GM19043 (cell line): ENCODE data around the gene MED23.

Source experiments
- ATAC-seq: cut with Tn5 transposase; IDR thresholded peaks from one replicate; pipeline ENCODE4 v1.9.1; 2021; ENCODE audit warnings: low read depth; ENCODE audit not compliant: unreplicated experiment

Gene MED23, protein sequence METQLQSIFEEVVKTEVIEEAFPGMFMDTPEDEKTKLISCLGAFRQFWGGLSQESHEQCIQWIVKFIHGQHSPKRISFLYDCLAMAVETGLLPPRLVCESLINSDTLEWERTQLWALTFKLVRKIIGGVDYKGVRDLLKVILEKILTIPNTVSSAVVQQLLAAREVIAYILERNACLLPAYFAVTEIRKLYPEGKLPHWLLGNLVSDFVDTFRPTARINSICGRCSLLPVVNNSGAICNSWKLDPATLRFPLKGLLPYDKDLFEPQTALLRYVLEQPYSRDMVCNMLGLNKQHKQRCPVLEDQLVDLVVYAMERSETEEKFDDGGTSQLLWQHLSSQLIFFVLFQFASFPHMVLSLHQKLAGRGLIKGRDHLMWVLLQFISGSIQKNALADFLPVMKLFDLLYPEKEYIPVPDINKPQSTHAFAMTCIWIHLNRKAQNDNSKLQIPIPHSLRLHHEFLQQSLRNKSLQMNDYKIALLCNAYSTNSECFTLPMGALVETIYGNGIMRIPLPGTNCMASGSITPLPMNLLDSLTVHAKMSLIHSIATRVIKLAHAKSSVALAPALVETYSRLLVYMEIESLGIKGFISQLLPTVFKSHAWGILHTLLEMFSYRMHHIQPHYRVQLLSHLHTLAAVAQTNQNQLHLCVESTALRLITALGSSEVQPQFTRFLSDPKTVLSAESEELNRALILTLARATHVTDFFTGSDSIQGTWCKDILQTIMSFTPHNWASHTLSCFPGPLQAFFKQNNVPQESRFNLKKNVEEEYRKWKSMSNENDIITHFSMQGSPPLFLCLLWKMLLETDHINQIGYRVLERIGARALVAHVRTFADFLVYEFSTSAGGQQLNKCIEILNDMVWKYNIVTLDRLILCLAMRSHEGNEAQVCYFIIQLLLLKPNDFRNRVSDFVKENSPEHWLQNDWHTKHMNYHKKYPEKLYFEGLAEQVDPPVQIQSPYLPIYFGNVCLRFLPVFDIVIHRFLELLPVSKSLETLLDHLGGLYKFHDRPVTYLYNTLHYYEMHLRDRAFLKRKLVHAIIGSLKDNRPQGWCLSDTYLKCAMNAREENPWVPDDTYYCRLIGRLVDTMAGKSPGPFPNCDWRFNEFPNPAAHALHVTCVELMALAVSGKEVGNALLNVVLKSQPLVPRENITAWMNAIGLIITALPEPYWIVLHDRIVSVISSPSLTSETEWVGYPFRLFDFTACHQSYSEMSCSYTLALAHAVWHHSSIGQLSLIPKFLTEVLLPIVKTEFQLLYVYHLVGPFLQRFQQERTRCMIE (N-terminal part only)

DNA sequence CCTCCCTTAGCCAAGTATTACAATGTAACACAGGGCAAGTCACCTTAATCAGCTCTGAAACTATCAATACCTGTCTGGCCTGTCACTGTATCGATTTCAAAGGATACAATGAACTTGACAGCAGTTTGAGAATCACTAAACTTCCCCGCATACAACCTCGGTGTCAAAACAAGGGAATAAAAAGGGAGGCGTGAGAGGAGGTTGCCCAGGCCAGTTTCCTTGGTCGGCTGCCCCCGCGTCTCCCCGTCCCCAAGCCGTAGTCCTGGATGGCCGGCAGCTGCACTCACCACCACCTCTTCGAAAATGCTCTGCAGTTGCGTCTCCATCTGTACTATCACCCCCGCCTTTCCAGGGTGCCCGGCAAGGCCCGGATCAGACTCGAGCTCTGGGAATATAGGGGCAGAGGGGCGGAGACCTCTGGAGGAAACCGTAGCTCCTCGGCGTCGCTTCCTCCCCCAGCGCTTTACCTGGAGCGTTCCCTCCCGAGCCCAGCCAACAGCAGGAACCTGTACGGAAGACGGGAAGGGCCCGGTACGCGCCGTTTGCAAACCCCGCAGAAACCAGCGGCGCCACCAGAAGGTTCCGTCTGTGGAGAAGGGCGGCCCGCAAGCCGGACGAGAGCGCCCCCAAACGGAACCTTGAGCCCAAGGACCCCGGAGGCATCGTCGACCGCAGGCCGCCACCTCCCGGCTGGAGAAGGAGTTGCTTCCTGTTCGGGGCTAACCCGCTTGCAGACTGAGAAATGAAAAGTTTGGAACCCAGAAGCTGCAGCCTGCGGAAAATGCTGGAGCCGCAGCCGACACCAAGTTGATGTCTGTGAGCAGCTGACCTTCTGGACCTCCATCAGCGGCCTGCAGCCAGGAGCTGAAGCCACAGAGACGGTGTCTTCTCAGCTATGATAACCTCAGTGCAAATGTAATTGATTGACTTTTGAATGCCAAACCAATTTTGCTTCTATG lies at the start of gene MED23:
MED23 (minus strand) TSS at position 519 of the 959 bp plus-strand sequence; CDS start at position 326, 193 bp downstream.
- peak; percentile 98 for ATAC-seq

- ATAC-seq, result no peak
Measured at GRCh38 chr6:131673184-131673583, 45.1 kb upstream of the MED23 start.

- ATAC-seq, result no peak
Measured at GRCh38 chr6:131669891-131670290, 41.8 kb upstream of the MED23 start.

DNA sequence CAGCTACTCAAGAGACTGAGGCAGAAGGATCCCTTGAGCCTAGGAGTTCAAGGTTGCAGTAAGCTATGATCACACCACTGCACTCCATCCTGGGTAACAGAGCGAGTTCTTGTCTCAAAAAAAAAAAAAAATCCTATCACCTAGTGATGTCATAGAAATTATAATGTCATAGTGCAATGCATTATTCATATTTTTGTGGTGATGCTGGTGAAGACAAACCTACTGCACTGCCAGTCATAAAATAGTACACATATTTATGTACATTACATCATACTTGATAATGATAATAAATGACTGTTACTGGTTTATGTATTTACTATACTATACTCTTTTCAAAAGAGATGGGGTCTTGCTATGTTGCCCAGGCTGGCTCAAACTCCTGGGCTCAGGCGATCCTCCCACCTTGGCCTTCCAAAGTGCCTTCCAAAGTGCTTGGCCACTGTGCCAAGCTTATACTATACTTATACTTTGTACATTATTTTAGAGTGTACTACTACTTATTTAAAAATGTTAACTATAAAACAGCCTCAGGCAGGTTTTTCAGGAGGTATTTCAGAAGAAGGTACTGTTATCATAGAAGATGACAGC lies 35.6 kb upstream of the MED23 start:
- no peak for ATAC-seq

- no peak for ATAC-seq
Measured at GRCh38 chr6:131660195-131660594, 32.2 kb upstream of the MED23 start.

DNA sequence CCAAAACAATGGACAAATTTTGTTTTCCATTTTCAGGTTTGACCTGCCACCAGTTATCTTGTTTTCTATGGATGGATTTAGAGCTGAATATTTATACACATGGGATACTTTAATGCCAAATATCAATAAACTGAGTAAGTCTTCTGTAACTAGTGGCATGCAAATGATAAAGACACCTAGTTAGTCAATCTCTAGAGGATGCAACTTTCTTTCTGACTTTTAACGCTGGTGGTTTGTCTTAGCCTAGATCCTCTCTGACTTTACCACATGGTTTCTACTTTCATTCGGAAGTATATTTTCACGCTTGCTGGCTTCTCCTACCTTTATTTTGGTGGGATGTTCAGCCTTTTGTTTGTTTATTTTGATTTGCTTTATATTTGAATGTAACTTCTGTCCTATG lies 30.2 kb upstream of the MED23 start:
- no peak for ATAC-seq

DNA sequence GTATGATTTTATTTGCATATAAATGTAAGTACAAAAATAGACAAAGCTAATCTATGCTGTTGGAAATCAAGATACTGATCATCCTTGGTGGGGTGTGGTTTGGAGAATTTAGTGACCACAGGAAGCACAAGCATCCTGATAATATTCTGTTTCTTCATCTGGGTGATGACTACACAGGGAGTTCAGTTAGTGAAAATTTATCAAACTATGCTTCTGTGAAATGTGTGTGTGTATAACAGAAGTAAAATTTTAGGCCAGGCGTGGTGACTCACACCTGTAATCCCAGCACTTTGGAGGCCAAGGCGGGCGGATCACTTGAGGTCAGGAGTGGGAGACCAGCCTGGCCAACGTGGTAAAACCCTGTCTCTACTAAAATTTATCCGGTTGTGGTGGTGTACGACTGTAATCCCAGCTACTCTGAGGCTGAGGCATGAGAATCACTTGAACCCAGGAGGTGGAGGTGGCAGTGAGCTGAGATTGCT lies 29.6 kb upstream of the MED23 start:
- no peak for ATAC-seq

DNA sequence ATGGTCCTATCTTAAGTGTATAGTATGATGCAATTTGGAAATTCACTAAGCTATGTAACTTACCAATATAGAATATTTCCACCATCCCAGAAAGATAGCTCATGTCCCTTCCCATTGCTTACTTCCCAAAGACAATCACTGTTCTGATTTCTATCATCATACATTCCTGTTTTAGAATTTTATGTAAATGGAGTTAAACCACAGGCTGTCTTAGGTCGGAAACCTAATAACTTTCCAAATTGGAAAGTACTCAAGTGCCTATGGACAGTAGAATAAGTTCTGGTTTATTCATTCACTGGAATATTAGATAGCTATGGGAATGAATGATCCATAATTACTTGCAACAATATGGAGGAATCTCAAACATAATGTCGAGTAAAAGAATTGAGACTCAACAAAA lies 29.2 kb upstream of the MED23 start:
- no peak for ATAC-seq

GRCh38 chr6:131656667-131657066 lies 28.6 kb upstream of the MED23 start:
- ATAC-seq, result no peak

GRCh38 chr6:131655951-131656350 lies 27.9 kb upstream of the MED23 start:
- no peak for ATAC-seq

DNA sequence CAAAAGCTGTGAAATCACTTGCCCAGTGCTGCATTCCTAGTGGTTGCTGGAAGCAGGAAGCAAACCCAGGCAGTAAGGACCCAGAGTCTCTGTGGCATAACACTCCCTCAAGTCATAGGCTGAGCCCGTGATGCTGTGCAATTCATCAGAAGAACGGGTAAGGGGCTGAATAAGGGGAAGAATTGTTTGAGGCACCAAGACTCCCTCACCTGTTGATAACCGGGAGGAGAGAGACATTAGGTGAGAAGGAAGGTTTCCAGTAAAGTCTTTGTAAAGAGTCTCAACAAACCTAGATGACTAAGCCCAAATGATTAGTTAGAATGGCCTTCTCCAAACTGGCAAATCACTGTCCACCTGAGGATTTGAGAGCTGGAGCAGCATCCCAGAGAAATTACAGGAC lies 27.3 kb upstream of the MED23 start:
- ATAC-seq, result no peak

- ATAC-seq, result no peak
Measured at GRCh38 chr6:131654326-131654725, 26.3 kb upstream of the MED23 start.

- ATAC-seq, result no peak
Measured at GRCh38 chr6:131652472-131652871, 24.4 kb upstream of the MED23 start.

- ATAC-seq, result no peak
Measured at GRCh38 chr6:131651782-131652181, 23.7 kb upstream of the MED23 start.

DNA sequence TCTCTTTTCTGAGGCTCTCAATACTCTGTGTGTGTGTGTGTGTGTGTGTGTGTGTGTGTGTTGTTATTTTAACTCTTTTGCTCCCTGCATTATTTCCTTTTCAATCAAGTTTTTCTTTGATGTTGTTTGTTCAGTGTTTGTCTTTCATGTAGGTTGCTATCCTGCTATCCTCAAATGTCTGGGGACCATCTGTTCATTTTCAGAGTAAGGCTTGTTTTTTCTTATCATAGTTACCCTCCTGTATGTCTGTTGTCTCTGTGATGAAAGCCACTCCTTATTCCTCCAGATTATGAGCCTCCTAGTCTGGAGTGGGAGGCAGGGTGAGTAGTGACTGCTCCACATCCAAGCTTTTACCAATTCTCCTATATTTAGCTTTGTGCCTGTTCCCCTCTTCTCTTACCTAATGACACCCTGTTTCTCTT lies 18.2 kb upstream of the MED23 start:
- no peak for ATAC-seq

GRCh38 chr6:131645846-131646245 lies 17.8 kb upstream of the MED23 start:
- ATAC-seq, result no peak

DNA sequence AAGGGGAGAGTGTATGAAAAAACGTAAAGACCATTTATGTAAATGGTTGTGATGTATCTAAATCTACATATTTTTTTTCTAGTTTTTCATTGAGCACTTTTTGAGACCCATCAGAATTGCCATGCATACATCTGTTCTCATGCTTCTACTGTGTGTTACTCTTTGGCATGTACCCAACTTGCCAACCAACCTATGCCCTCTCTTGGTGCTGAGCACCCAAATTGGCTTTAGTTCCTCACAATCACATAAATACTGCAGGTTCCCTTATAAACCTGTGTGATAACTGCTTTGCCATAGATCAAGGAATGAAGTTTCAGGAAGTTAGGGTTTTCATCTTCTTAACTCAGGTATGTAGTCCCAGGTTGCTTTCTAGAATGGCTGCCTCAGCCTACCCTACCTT lies 16.9 kb upstream of the MED23 start:
- no peak for ATAC-seq

- no peak for ATAC-seq
Measured at GRCh38 chr6:131643855-131644460, 15.9 kb upstream of the MED23 start.
